Stimulated activated CD4-positive, alpha-beta T cell treated with anti-CD3 and anti-CD28 coated beads, TNF-alpha, amount 100 ng/mL, for 48 hours (primary cell): Measurements from ENCODE around the gene C7orf25.

Source experiments
- DNase-seq, 3 donors: peaks; one replicate each; pipeline ENCODE4 v3.0.0-alpha.2; 2020; ENCODE audit warnings: low read depth in 3 of 3

The C7orf25 gene

GRCh38 chr7:42911454-42912447, at the start of gene C7orf25:
TSS of gene C7orf25 (minus strand) at chr7:42912070. CDS start at chr7:42910900, 1,170 bp downstream.
- peak; percentile 89 to 93 (median 91) for DNase-seq

- DNase-seq, result no peak
These were observed 49.3 kb upstream of the C7orf25 start for GRCh38 chr7:42961170-42961569.

GRCh38 chr7:42960762-42961161, 48.9 kb upstream of the C7orf25 start:
- DNase-seq, result no peak

- DNase-seq, result no peak
These were observed 47.7 kb upstream of the C7orf25 start for GRCh38 chr7:42959549-42959948.

- DNase-seq, result no peak
These were observed 44.2 kb upstream of the C7orf25 start for GRCh38 chr7:42956062-42956461.

GRCh38 chr7:42953994-42954393, 42.1 kb upstream of the C7orf25 start:
- DNase-seq, result no peak

- DNase-seq, result no peak
These were observed 40.5 kb upstream of the C7orf25 start for GRCh38 chr7:42952328-42952727.

GRCh38 chr7:42950417-42950816, 38.5 kb upstream of the C7orf25 start:
- no peak for DNase-seq

GRCh38 chr7:42947521-42947920, 35.7 kb upstream of the C7orf25 start:
- DNase-seq, result no peak

- DNase-seq, result no peak
These were observed 34.7 kb upstream of the C7orf25 start for GRCh38 chr7:42946627-42946950.

- DNase-seq, result no peak
These were observed 34.2 kb upstream of the C7orf25 start for GRCh38 chr7:42945821-42946626.

GRCh38 chr7:42940985-42941847, 29.3 kb upstream of the C7orf25 start:
- peak; percentile 51 to 65 (median 62) for DNase-seq

GRCh38 chr7:42939457-42940240, 27.8 kb upstream of the C7orf25 start:
- DNase-seq, result no peak

GRCh38 chr7:42935861-42936260, 24.0 kb upstream of the C7orf25 start:
- DNase-seq, result no peak

- no peak for DNase-seq
These were observed 22.4 kb upstream of the C7orf25 start for GRCh38 chr7:42934291-42934690.

GRCh38 chr7:42932811-42933591, 21.1 kb upstream of the C7orf25 start:
- DNase-seq, result no peak

GRCh38 chr7:42931834-42932651, 20.2 kb upstream of the C7orf25 start, which contains the start of the genes MRPL32 and PSMA2:
TSS of gene MRPL32 (plus strand) at chr7:42932376. CDS start at chr7:42932387, 11 bp downstream.
TSS of gene PSMA2 (minus strand) at chr7:42932174. CDS start at chr7:42932158, 16 bp downstream.
- peak; percentile 84 to 91 (median 86) for DNase-seq

GRCh38 chr7:42931447-42931833, 19.6 kb upstream of the C7orf25 start:
- no peak for DNase-seq

- no peak for DNase-seq
These were observed 19.0 kb upstream of the C7orf25 start for GRCh38 chr7:42930889-42931288.
